PC-3 (cell line): Measurements from ENCODE around the gene ACOXL.

Experiments used
- CTCF ChIP-seq: fragments of 300-600 bp; sonication (generic); conservative IDR thresholded peaks from 2 replicates; pipeline ENCODE4 v1.5.1; 2017; ENCODE audit warnings: antibody characterized with exemption, low read depth, mild to moderate bottlenecking, low read length
- EZH2phosphoT487 ChIP-seq: fragments of 300-600 bp; sonication (generic); IDR thresholded peaks from 2 replicates; pipeline ENCODE4 v1.6.1; 2018; ENCODE audit warnings: mild to moderate bottlenecking, antibody characterized with exemption, low read length, borderline replicate concordance

DNA sequence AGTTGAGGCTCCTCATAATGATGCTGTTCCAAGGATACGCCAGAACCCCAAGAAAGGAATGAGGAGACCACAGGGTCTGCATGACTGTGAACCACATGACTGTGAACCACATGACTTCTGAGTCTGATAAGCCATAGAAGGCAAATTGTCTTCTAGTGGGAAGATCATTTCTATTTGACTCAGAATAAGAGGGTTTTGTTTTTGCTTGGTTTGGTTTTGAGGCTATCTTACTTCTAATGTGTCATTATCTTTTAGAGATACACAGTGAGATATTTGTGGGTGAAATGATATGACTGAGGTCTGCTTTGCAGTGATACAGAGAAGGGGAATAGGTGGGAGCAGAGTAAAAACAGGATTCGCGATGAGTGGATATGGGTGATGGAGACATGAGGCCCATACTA, 359.4 kb downstream of the ACOXL start:
- no peak for TF ChIP-seq CTCF
- TF ChIP-seq EZH2phosphoT487, result no peak
